ENCODE results near the gene NRXN2.

DNA sequence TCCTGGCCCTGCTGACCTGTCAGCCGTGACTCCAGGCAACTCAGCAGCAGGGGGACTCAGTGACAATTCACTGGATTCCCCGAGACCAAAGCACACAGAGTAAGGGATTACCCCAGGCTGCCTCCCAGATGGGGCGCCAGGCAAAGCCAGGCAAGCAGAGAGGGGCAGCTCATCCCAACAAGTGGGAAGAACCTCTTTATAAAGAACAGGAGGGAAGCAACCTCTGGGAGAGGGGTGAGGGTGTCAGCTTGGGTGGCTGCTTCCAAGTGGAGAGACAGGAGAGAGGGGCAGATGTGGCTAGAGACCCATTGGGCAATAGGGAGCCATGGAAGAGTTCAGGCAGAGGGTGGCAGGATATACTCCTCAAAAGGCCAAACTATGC lies 130.8 kb downstream of the NRXN2 start:
- TF ChIP-seq, protein P1, sequence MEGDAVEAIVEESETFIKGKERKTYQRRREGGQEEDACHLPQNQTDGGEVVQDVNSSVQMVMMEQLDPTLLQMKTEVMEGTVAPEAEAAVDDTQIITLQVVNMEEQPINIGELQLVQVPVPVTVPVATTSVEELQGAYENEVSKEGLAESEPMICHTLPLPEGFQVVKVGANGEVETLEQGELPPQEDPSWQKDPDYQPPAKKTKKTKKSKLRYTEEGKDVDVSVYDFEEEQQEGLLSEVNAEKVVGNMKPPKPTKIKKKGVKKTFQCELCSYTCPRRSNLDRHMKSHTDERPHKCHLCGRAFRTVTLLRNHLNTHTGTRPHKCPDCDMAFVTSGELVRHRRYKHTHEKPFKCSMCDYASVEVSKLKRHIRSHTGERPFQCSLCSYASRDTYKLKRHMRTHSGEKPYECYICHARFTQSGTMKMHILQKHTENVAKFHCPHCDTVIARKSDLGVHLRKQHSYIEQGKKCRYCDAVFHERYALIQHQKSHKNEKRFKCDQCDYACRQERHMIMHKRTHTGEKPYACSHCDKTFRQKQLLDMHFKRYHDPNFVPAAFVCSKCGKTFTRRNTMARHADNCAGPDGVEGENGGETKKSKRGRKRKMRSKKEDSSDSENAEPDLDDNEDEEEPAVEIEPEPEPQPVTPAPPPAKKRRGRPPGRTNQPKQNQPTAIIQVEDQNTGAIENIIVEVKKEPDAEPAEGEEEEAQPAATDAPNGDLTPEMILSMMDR (IDR thresholded peaks at IDR 0.05; ENCODE audit: insufficient read depth, low read depth, low read length) = no peak
- no peak for TF ChIP-seq EZH2 (IDR thresholded peaks at IDR 0.05; ENCODE audit: insufficient read depth, low read length)

All from astrocyte (in vitro differentiated cells and primary cell).